Measurements from ENCODE around the gene LCAT. TPM values are rescaled to one million over a fixed set of nuclear protein-coding genes. Genes with fewer than 3 reads are reported as not detected.
A peak's percentile ranks its signal among the peaks of the same experiment; 100 is the strongest.
"Not testable (repeated sequence)": the region's sequence is repeated elsewhere in the genome, so short reads cannot be mapped to it uniquely, and the experiment has no call there.

The LCAT gene
- total RNA-seq, 4 donors from 2014 or later: 13.9 to 43.1 (median 22.0) TPM

DNA sequence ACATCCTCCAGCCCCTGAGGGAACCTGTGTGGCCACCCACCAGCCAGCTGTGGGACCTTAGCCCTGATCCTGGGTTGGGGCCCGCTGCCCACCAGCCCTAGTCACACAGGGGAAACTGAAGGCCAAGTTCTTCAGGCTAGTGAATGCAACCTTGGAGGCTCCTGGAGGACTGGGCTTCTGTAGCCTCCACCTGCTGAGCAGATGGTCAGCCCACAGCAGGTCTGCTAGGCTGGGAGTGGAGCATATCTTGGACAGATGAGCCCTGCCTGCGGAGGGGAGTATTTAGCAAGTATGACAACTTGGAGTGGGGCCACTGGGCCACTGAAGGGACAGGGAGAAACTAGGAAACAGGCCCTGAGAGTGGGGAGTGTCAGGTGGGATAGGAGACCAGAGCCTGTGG is 32.3 kb upstream of the LCAT start:
- H3K4me1 ChIP-seq: peaks cover 0 to 5% (median 0%) of the 10 kb centered on the region in 4 donors
- DNase-seq (ENCODE audit: extremely low spot score): no peak
- intact Hi-C loops (cut with DNase I): no loop called here
- WGBS: 100% methylated on average over 1 of the region's 2 CpGs
- H3K9me3 ChIP-seq: no peaks in the 10 kb centered on the region
- H3K27ac ChIP-seq (replicated peaks in 1 of 4): no peak overlapping the region
- H3K27me3 ChIP-seq: peaks cover 0 to 19% (median 4%) of the 10 kb centered on the region in 4 donors
- no peaks in the 10 kb centered on the region for H3K36me3 ChIP-seq
- TF ChIP-seq POLR2A (IDR thresholded peaks at IDR 0.05; ENCODE audit: low read depth) (no peak), POLR2AphosphoS5 (IDR thresholded peaks at IDR 0.05) (no peak), EP300 (IDR thresholded peaks at IDR 0.05) (no peak)
- TF ChIP-seq, protein P1, sequence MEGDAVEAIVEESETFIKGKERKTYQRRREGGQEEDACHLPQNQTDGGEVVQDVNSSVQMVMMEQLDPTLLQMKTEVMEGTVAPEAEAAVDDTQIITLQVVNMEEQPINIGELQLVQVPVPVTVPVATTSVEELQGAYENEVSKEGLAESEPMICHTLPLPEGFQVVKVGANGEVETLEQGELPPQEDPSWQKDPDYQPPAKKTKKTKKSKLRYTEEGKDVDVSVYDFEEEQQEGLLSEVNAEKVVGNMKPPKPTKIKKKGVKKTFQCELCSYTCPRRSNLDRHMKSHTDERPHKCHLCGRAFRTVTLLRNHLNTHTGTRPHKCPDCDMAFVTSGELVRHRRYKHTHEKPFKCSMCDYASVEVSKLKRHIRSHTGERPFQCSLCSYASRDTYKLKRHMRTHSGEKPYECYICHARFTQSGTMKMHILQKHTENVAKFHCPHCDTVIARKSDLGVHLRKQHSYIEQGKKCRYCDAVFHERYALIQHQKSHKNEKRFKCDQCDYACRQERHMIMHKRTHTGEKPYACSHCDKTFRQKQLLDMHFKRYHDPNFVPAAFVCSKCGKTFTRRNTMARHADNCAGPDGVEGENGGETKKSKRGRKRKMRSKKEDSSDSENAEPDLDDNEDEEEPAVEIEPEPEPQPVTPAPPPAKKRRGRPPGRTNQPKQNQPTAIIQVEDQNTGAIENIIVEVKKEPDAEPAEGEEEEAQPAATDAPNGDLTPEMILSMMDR (IDR thresholded peaks at IDR 0.05): no peak
- no peak overlapping the region for H3K4me3 ChIP-seq

DNA sequence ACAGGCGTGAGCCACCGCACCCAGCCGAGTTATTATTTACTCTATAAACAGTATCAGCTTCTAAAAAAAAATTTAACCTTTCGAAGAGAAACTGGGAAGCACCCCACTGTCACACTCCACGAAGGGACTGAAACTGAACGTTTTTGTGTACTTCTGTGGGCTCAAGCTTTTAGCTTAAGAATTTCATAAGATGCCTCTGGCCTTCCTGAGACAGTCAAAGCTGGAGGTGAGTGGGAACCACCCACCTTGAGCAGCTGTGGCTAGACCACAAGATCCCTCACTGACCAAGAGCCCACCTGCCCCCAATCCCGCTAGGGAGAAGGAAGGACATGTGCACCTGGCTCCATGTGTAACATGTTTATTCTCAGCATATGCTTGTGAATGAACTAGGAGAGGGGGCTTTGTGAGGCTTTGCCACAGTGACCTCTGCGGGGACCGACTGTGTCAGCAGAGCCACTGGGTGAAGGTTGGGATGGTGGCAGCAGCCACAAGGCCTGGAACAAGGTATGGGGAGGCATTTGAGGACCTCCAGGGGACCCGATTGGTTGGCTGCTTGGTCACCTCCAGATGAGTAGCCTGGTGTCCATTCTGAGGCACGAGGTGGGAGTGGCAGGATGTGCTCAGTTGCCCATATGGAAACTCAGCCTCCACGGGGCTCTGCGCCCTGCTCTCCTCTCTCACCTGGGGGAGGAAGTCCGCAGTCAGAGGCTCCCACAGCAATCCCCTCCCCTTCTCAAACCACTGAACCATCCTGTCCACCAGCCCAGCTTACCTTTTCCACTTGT is 31.6 kb upstream of the LCAT start:
- Histone ChIP-seq H3K27ac (replicated peaks in 1 of 4) (no peak overlapping the region), H3K4me1 (peaks cover 0 to 5% (median 0%) of the 10 kb centered on the region in 4 donors), H3K27me3 (peaks cover 0 to 14% (median 3%) of the 10 kb centered on the region in 4 donors), H3K4me3 (no peak overlapping the region), H3K36me3 (no peaks in the 10 kb centered on the region), H3K9me3 (no peaks in the 10 kb centered on the region)
- no peak for DNase-seq (ENCODE audit: extremely low spot score)
- intact Hi-C loops (cut with DNase I): no loop called here
- TF ChIP-seq POLR2AphosphoS5 (IDR thresholded peaks at IDR 0.05): no peak
- TF ChIP-seq, protein P1 (IDR thresholded peaks at IDR 0.05): no peak
- TF ChIP-seq EP300 (IDR thresholded peaks at IDR 0.05): no peak
- no peak for TF ChIP-seq POLR2A (IDR thresholded peaks at IDR 0.05; ENCODE audit: low read depth)
- WGBS: 88% methylated on average over 12 of the region's 14 CpGs

DNA sequence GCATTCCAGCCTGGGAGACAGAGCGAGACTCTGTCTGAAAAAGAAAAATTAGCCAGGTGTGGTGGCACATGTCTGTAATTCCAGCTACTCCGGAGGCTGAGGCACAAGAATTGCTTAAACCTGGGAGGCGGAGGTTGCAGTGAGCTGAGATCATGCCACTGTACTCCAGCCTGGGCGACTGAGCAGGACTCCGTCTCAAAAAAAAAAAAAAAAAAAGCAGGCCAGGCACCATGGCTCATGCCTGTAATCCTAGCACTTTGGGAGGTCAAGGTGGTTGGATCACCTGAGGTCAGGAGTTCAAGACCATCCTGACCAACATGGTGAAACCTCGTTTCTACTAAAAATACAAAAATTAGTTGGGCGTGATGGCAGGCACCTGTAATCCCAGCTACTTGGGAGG is 28.4 kb upstream of the LCAT start:
- H3K27me3 ChIP-seq; intact Hi-C loops (cut with DNase I); H3K9me3 ChIP-seq; H3K36me3 ChIP-seq; DNase-seq (ENCODE audit: extremely low spot score); H3K4me3 ChIP-seq; H3K27ac ChIP-seq (replicated peaks in 1 of 4): not testable (repeated sequence)
- peaks cover 0 to 17% (median 12%) of the 10 kb centered on the region in 4 donors for H3K4me1 ChIP-seq
- WGBS: 93% methylated on average over 7 of the region's 7 CpGs

DNA sequence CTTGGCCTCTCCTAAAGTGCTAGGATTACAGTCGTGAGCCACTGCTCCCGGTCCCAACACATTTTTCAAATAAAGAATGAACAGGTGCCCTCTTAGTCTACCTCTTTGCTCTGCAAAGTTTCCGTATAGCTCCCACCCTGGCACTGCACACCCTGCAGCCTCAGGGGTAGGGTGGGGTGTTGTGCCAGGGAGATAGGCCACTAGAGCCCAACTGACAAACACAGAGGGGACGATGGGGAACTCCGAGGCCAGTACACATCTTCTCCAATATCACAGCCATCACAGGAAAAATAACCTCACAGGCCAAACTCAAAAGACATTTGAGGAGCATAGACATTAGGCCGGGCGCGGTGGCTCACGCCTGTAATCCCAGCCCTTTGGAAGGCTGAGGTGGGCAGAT is 27.2 kb upstream of the LCAT start:
- intact Hi-C loops (cut with DNase I): no loop called here
- TF ChIP-seq POLR2AphosphoS5 (IDR thresholded peaks at IDR 0.05) (no peak), POLR2A (IDR thresholded peaks at IDR 0.05; ENCODE audit: low read depth) (no peak), EP300 (IDR thresholded peaks at IDR 0.05) (no peak)
- TF ChIP-seq, protein P1 (IDR thresholded peaks at IDR 0.05): no peak

DNA sequence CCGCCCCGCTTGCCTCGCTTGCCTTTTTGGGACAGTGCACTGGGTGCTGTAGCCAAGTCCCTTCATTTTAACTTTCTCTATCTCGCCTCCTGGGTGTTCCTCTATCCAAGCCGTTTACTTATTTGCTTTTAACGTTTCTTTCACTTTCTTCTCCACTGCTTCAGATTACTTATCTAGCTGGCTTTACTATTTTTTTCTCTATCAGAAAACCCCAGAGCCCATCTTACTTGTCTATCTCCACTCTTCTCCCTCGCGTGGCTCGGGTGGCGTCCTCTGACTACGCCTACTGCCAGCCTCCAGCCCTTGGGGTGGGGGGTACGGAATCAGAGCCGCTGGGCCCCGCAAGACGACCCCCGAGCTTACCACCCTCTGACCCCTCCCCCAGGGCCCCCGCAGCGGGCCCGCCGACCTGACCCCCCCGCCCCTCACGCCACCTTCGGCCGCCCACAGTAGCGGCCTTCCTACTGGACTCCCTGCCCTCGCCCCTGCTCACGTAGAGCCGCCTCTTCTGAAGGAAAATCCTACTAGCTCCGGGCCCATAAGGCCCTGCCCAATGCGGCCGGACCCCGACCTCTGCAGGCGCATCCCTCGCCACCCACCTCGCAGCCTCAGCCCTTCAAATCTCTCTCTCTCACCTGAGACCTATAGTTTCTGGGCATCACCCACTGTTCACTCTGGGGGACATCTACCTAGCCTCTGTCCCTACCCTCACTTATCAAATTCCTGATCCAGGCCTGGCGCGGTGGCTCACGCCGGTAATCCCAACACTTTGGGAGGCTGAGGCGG is 25.5 kb upstream of the LCAT start:
- TF ChIP-seq EP300 (IDR thresholded peaks at IDR 0.05) (no peak), POLR2AphosphoS5 (IDR thresholded peaks at IDR 0.05) (no peak), POLR2A (IDR thresholded peaks at IDR 0.05; ENCODE audit: low read depth) (no peak)
- TF ChIP-seq, protein P1 (IDR thresholded peaks at IDR 0.05): no peak
- Histone ChIP-seq H3K27me3 (no peaks in the 10 kb centered on the region), H3K4me1 (peaks cover 27 to 46% (median 41%) of the 10 kb centered on the region in 4 donors), H3K27ac (replicated peaks in 1 of 4) (peak overlapping the region; percentile 96 to 100 (median 98)), H3K36me3 (no peaks in the 10 kb centered on the region), H3K9me3 (no peaks in the 10 kb centered on the region), H3K4me3 (peak overlapping the region; percentile 88 to 95 (median 92))
- intact Hi-C loops (cut with DNase I): no loop called here
- DNase-seq (ENCODE audit: extremely low spot score): no peak
- WGBS: 50% methylated on average over 40 of the region's 40 CpGs

More for the DNA sequence above, 27.2 kb upstream of the LCAT start:
- Histone ChIP-seq H3K4me1 (peaks cover 10 to 29% (median 24%) of the 10 kb centered on the region in 4 donors), H3K4me3 (no peak overlapping the region), H3K36me3 (no peaks in the 10 kb centered on the region), H3K9me3 (no peaks in the 10 kb centered on the region), H3K27ac (replicated peaks in 1 of 4) (no peak overlapping the region), H3K27me3 (no peaks in the 10 kb centered on the region)
- 94% methylated on average over 9 of the region's 9 CpGs for WGBS
- no peak for DNase-seq (ENCODE audit: extremely low spot score)

Measured in esophagus muscularis mucosa (tissue), 4 donors.